ENCODE results near the gene HS3ST3B1. TPM values are rescaled to one million over a fixed set of nuclear protein-coding genes. Genes with fewer than 3 reads are reported as not detected.
A peak's percentile ranks its signal among the peaks of the same experiment; 100 is the strongest.

The HS3ST3B1 gene
- polyA plus RNA-seq, 1 experiment = 10.3 TPM

GRCh38 chr17:14305785-14306496 lies 5.1 kb downstream of the HS3ST3B1 start:
- H3K4me3 ChIP-seq (ENCODE audit: low read depth, low read length) = peak overlapping the region; percentile 10; the same call in 1 of the 2 replicates
- H3K9me3 ChIP-seq (ENCODE audit: control insufficient read depth, insufficient read depth, low read length) = no peaks in the 10 kb centered on the region; the same call in 1 of the 2 replicates
- no peak for TF ChIP-seq CTCF (IDR thresholded peaks at IDR 0.05; ENCODE audit: low read depth, low read length)
- DNase-seq (ENCODE audit: low read depth, low spot score) = no peak
- POLR2A ChIA-PET = no interaction called here
- H3K27ac ChIP-seq (ENCODE audit: low read depth, low read length) = no peak overlapping the region
- CTCF ChIA-PET = interaction anchor here (1.1 to 2.4 kb wide), 3 partner anchors 621 to 712 kb away, joined by 3 to 17 read pairs (median 5); no protein-coding TSS in a partner anchor
- H3K27me3 ChIP-seq (ENCODE audit: control insufficient read depth, insufficient read depth, low read length) = no peaks in the 10 kb centered on the region

- no peak for DNase-seq (ENCODE audit: low read depth, low spot score)
- POLR2A ChIA-PET = interaction anchor here (0.6 kb wide), 1 partner anchor 624 kb away, joined by 3 read pairs; no protein-coding TSS in a partner anchor
- Histone ChIP-seq H3K9me3 (ENCODE audit: control insufficient read depth, insufficient read depth, low read length) (no peaks in the 10 kb centered on the region; the same call in 1 of the 2 replicates), H3K4me3 (ENCODE audit: low read depth, low read length) (no peak overlapping the region), H3K27ac (ENCODE audit: low read depth, low read length) (no peak overlapping the region), H3K27me3 (ENCODE audit: control insufficient read depth, insufficient read depth, low read length) (no peaks in the 10 kb centered on the region)
- no peak for TF ChIP-seq CTCF (IDR thresholded peaks at IDR 0.05; ENCODE audit: low read depth, low read length)
- CTCF ChIA-PET = interaction anchor here (0.6 to 2.4 kb wide), 3 partner anchors 395 to 709 kb away, joined by 4 to 17 read pairs (median 5); no protein-coding TSS in a partner anchor
These were observed 5.7 kb downstream of the HS3ST3B1 start for GRCh38 chr17:14306596-14306995.

- Histone ChIP-seq H3K27ac (ENCODE audit: low read depth, low read length) (peak overlapping the region; percentile 42), H3K4me3 (ENCODE audit: low read depth, low read length) (peak overlapping the region; percentile 51), H3K27me3 (ENCODE audit: control insufficient read depth, insufficient read depth, low read length) (no peaks in the 10 kb centered on the region), H3K9me3 (ENCODE audit: control insufficient read depth, insufficient read depth, low read length) (no peaks in the 10 kb centered on the region; the same call in 1 of the 2 replicates)
- no peak for TF ChIP-seq CTCF (IDR thresholded peaks at IDR 0.05; ENCODE audit: low read depth, low read length)
- CTCF ChIA-PET = interaction anchor here (2.4 kb wide), 1 partner anchor 619 kb away, joined by 17 read pairs; no protein-coding TSS in a partner anchor
- POLR2A ChIA-PET = no interaction called here
- no peak for DNase-seq (ENCODE audit: low read depth, low spot score)
These were observed 6.7 kb downstream of the HS3ST3B1 start for GRCh38 chr17:14307560-14308024.

GRCh38 chr17:14308636-14308964 lies 7.7 kb downstream of the HS3ST3B1 start:
- Histone ChIP-seq H3K27me3 (ENCODE audit: control insufficient read depth, insufficient read depth, low read length) (no peaks in the 10 kb centered on the region), H3K27ac (ENCODE audit: low read depth, low read length) (peak overlapping the region; percentile 48), H3K9me3 (ENCODE audit: control insufficient read depth, insufficient read depth, low read length) (no peaks in the 10 kb centered on the region; the same call in 1 of the 2 replicates), H3K4me3 (ENCODE audit: low read depth, low read length) (peak overlapping the region; percentile 58)
- TF ChIP-seq CTCF (IDR thresholded peaks at IDR 0.05; ENCODE audit: low read depth, low read length) = no peak
- DNase-seq (ENCODE audit: low read depth, low spot score) = no peak
- POLR2A ChIA-PET = interaction anchor here (0.6 to 1.4 kb wide), 2 partner anchors 8 to 1278 kb away, joined by 3 to 11 read pairs; partner anchors contain the start of gene HS3ST3B1
- CTCF ChIA-PET = interaction anchor here (1.3 to 1.5 kb wide), 2 partner anchors 8 to 618 kb away, joined by 3 to 11 read pairs; partner anchors contain the start of gene HS3ST3B1

Measured in AG04450 (cell line).